ENCODE data around the gene FBN3. TPM values are rescaled to one million over a fixed set of nuclear protein-coding genes. Genes with fewer than 3 reads are reported as not detected.
"Not testable (repeated sequence)": the region's sequence is repeated elsewhere in the genome, so short reads cannot be mapped to it uniquely, and the experiment has no call there.

FBN3 gene
- polyA plus RNA-seq, 1 donor, result 3.5 TPM

- H3K4me3 ChIP-seq (ENCODE audit: low read length), result no peak overlapping the region
- no peaks in the 10 kb centered on the region for H3K27me3 ChIP-seq (ENCODE audit: control insufficient read depth, insufficient read depth, low read length)
- no peaks in the 10 kb centered on the region for H3K9me3 ChIP-seq (ENCODE audit: control insufficient read depth, low read depth, low read length)
- H3K4me1 ChIP-seq (ENCODE audit: control insufficient read depth, insufficient read depth, low read length), result peaks cover 8% of the 10 kb centered on the region
- no peak overlapping the region for H3K27ac ChIP-seq (ENCODE audit: low read length)
- DNase-seq, result no peak
- no peaks in the 10 kb centered on the region for H3K36me3 ChIP-seq (ENCODE audit: control insufficient read depth, insufficient read depth, low read length)
- 100% methylated on average over 1 of the region's 6 CpGs for WGBS (ENCODE audit: insufficient coverage, low lambda C conversion rate)
Measured at GRCh38 chr19:8167985-8168384, 18.6 kb upstream of the FBN3 start.

GRCh38 chr19:8163759-8164158 is 14.4 kb upstream of the FBN3 start:
- 25% methylated on average over 4 of the region's 7 CpGs for WGBS (ENCODE audit: insufficient coverage, low lambda C conversion rate)
- Histone ChIP-seq H3K9me3 (ENCODE audit: control insufficient read depth, low read depth, low read length) (no peaks in the 10 kb centered on the region), H3K4me1 (ENCODE audit: control insufficient read depth, insufficient read depth, low read length) (peaks cover 8% of the 10 kb centered on the region), H3K4me3 (ENCODE audit: low read length) (no peak overlapping the region), H3K27me3 (ENCODE audit: control insufficient read depth, insufficient read depth, low read length) (no peaks in the 10 kb centered on the region), H3K27ac (ENCODE audit: low read length) (peak overlapping the region; percentile 86), H3K36me3 (ENCODE audit: control insufficient read depth, insufficient read depth, low read length) (no peaks in the 10 kb centered on the region)
- peak; percentile 43 to 71 for DNase-seq

- Histone ChIP-seq H3K36me3 (ENCODE audit: control insufficient read depth, insufficient read depth, low read length) (no peaks in the 10 kb centered on the region), H3K4me3 (ENCODE audit: low read length) (no peak overlapping the region), H3K27me3 (ENCODE audit: control insufficient read depth, insufficient read depth, low read length) (no peaks in the 10 kb centered on the region), H3K27ac (ENCODE audit: low read length) (no peak overlapping the region), H3K9me3 (ENCODE audit: control insufficient read depth, low read depth, low read length) (no peaks in the 10 kb centered on the region), H3K4me1 (ENCODE audit: control insufficient read depth, insufficient read depth, low read length) (peaks cover 8% of the 10 kb centered on the region)
- no peak for DNase-seq
- WGBS (ENCODE audit: insufficient coverage, low lambda C conversion rate), result no CpG with 5 or more reads among the region's 12 CpGs
Measured at GRCh38 chr19:8161135-8161646, 11.8 kb upstream of the FBN3 start.

- DNase-seq; H3K9me3 ChIP-seq (ENCODE audit: control insufficient read depth, low read depth, low read length): not testable (repeated sequence)
- WGBS (ENCODE audit: insufficient coverage, low lambda C conversion rate), result no CpG with 5 or more reads among the region's 5 CpGs
Measured at GRCh38 chr19:8159322-8159721, 9.9 kb upstream of the FBN3 start.

GRCh38 chr19:8158411-8159074 is 9.2 kb upstream of the FBN3 start:
- no peaks in the 10 kb centered on the region for H3K9me3 ChIP-seq (ENCODE audit: control insufficient read depth, low read depth, low read length)
- no peaks in the 10 kb centered on the region for H3K27me3 ChIP-seq (ENCODE audit: control insufficient read depth, insufficient read depth, low read length)
- peak; percentile 74 to 79 for DNase-seq
- no peak overlapping the region for H3K27ac ChIP-seq (ENCODE audit: low read length)
- H3K36me3 ChIP-seq (ENCODE audit: control insufficient read depth, insufficient read depth, low read length), result no peaks in the 10 kb centered on the region
- WGBS (ENCODE audit: insufficient coverage, low lambda C conversion rate), result 45% methylated on average over 5 of the region's 14 CpGs
- H3K4me3 ChIP-seq (ENCODE audit: low read length), result no peak overlapping the region
- H3K4me1 ChIP-seq (ENCODE audit: control insufficient read depth, insufficient read depth, low read length), result peaks cover 13% of the 10 kb centered on the region

More at GRCh38 chr19:8159322-8159721, 9.9 kb upstream of the FBN3 start:
- H3K36me3 ChIP-seq (ENCODE audit: control insufficient read depth, insufficient read depth, low read length); H3K27ac ChIP-seq (ENCODE audit: low read length); H3K4me3 ChIP-seq (ENCODE audit: low read length); H3K27me3 ChIP-seq (ENCODE audit: control insufficient read depth, insufficient read depth, low read length): not testable (repeated sequence)
- H3K4me1 ChIP-seq (ENCODE audit: control insufficient read depth, insufficient read depth, low read length), result peaks cover 16% of the 10 kb centered on the region

- 89% methylated on average over 1 of the region's 2 CpGs for WGBS (ENCODE audit: insufficient coverage, low lambda C conversion rate)
- Histone ChIP-seq H3K9me3 (ENCODE audit: control insufficient read depth, low read depth, low read length) (no peaks in the 10 kb centered on the region), H3K36me3 (ENCODE audit: control insufficient read depth, insufficient read depth, low read length) (no peaks in the 10 kb centered on the region), H3K4me3 (ENCODE audit: low read length) (no peak overlapping the region), H3K27ac (ENCODE audit: low read length) (no peak overlapping the region), H3K27me3 (ENCODE audit: control insufficient read depth, insufficient read depth, low read length) (no peaks in the 10 kb centered on the region), H3K4me1 (ENCODE audit: control insufficient read depth, insufficient read depth, low read length) (peaks cover 11% of the 10 kb centered on the region)
- DNase-seq, result no peak
Measured at GRCh38 chr19:8155318-8155717, 5.9 kb upstream of the FBN3 start.

- H3K27me3 ChIP-seq (ENCODE audit: control insufficient read depth, insufficient read depth, low read length); H3K36me3 ChIP-seq (ENCODE audit: control insufficient read depth, insufficient read depth, low read length); H3K4me3 ChIP-seq (ENCODE audit: low read length); H3K9me3 ChIP-seq (ENCODE audit: control insufficient read depth, low read depth, low read length); H3K27ac ChIP-seq (ENCODE audit: low read length); DNase-seq: not testable (repeated sequence)
- no CpG with 5 or more reads among the region's 10 CpGs for WGBS (ENCODE audit: insufficient coverage, low lambda C conversion rate)
- peaks cover 16% of the 10 kb centered on the region for H3K4me1 ChIP-seq (ENCODE audit: control insufficient read depth, insufficient read depth, low read length)
Measured at GRCh38 chr19:8154014-8154413, 4.6 kb upstream of the FBN3 start.

- DNase-seq, result peak in 1 of 2 donors; percentile 39
- WGBS (ENCODE audit: insufficient coverage, low lambda C conversion rate), result no CpG with 5 or more reads among the region's 5 CpGs
- H3K4me1 ChIP-seq (ENCODE audit: control insufficient read depth, insufficient read depth, low read length), result peaks cover 23% of the 10 kb centered on the region
- H3K27me3 ChIP-seq (ENCODE audit: control insufficient read depth, insufficient read depth, low read length), result peaks cover 13% of the 10 kb centered on the region
- no peaks in the 10 kb centered on the region for H3K36me3 ChIP-seq (ENCODE audit: control insufficient read depth, insufficient read depth, low read length)
- H3K4me3 ChIP-seq (ENCODE audit: low read length), result no peak overlapping the region
- H3K27ac ChIP-seq (ENCODE audit: low read length), result no peak overlapping the region
- no peaks in the 10 kb centered on the region for H3K9me3 ChIP-seq (ENCODE audit: control insufficient read depth, low read depth, low read length)
Measured at GRCh38 chr19:8151767-8152035, 2.3 kb upstream of the FBN3 start.

- Histone ChIP-seq H3K27ac (ENCODE audit: low read length) (no peak overlapping the region), H3K4me3 (ENCODE audit: low read length) (no peak overlapping the region), H3K4me1 (ENCODE audit: control insufficient read depth, insufficient read depth, low read length) (peaks cover 24% of the 10 kb centered on the region), H3K36me3 (ENCODE audit: control insufficient read depth, insufficient read depth, low read length) (no peaks in the 10 kb centered on the region), H3K9me3 (ENCODE audit: control insufficient read depth, low read depth, low read length) (no peaks in the 10 kb centered on the region), H3K27me3 (ENCODE audit: control insufficient read depth, insufficient read depth, low read length) (peaks cover 13% of the 10 kb centered on the region)
- WGBS (ENCODE audit: insufficient coverage, low lambda C conversion rate), result no CpG with 5 or more reads among the region's 15 CpGs
- peak in 1 of 2 donors; percentile 64 for DNase-seq
Measured at GRCh38 chr19:8150998-8151766, 1.8 kb upstream of the FBN3 start.

GRCh38 chr19:8150178-8150865 is 930 bp upstream of the FBN3 start:
- DNase-seq, result no peak
- Histone ChIP-seq H3K27me3 (ENCODE audit: control insufficient read depth, insufficient read depth, low read length) (peaks cover 13% of the 10 kb centered on the region), H3K4me1 (ENCODE audit: control insufficient read depth, insufficient read depth, low read length) (peaks cover 31% of the 10 kb centered on the region), H3K36me3 (ENCODE audit: control insufficient read depth, insufficient read depth, low read length) (no peaks in the 10 kb centered on the region), H3K4me3 (ENCODE audit: low read length) (no peak overlapping the region), H3K9me3 (ENCODE audit: control insufficient read depth, low read depth, low read length) (no peaks in the 10 kb centered on the region), H3K27ac (ENCODE audit: low read length) (no peak overlapping the region)
- WGBS (ENCODE audit: insufficient coverage, low lambda C conversion rate), result no CpG with 5 or more reads among the region's 6 CpGs

All from large intestine (tissue), 3 donors.